ENCODE results near the gene CAMTA1.

DNA sequence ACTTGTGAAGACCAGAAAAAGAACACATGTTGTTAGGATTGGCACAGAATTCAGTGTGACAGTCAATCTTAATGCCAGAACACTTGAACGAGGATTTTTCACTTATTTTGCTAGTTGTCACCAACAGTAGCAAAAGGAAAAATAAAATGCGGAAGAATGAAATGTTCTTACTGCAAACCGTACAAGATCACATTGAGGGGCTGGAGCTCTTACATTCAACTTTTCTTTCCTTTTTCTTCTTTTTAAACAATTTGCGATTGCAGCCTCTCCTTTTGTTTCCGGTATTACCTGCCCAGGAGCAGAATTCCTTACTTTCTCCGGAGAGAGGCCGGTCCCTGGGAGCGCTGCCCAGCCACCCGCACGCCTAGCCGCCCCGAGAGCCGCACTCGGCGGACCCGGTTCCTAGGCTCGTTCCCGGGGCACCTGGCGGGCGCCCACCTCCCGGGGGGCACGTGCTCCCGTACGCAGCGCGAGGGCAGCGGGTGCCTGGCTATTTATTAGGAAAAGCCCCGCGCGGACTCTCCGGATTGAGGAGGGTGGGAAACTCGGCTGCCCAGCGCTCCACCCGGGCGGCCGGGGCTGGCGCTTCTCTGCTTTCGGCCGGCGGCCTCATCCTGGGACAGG lies 1.2 kb upstream of the CAMTA1 start:
- TF ChIP-seq POLR2A (IDR thresholded peaks at IDR 0.05; ENCODE audit: low read length) (no peak), GATA1 (IDR thresholded peaks at IDR 0.05; ENCODE audit: low read depth, low read length) (no peak)

All from erythroblast (primary cell).